ENCODE data around the gene NOL6. TPM values are rescaled to one million over a fixed set of nuclear protein-coding genes. Genes with fewer than 3 reads are reported as not detected.

NOL6 gene
- total and polyA plus RNA-seq, 10 of the 15 experiments (the other 5 are each of a cell fraction or from before 2014, with no cell fraction given): 8.3 to 53.2 (median 33.1) TPM

DNA sequence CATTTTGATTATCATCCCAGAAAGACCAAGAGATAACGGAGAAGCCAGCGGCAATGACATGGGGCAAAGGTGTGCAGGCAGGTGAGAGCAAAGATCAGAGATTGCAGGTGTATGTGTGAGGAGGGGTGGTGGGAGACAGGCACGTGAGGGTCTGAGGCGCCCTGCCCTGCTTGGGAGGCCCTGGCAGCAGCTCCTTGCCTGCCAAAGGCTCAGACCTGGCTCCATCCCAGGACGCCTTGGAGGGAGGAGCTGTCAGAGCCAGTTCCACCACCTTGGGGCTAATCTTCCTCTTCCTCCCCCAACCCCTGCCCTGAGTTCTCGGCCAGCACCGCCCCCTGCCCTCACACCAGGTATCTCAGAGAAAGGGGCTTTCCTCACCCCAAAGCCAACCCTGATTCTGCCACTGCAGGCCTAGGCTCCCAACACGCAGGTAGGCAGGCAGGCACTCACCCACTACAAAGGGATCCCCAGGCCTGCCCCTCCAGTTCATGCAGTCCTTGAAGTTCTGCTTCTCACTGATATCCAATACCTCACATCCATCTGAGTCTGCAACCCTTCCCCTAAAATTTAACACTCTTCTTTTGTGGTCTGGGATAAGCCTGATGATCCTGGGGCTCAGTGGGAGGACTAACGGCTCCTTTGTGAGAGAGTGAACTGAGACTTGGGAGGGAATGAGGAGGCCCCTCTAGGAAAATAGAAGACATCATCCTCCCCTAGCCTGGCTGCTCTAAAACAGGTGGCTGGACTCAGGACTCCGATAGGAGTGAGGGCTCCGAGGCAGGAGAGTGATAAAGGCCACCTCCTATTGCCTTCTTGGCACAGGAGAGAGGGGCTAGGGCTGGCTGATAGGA lies 28.1 kb downstream of the NOL6 start:
- DNase-seq (ENCODE audit: low read depth, low spot score): no peak
- no TSS peak for BruUV-seq (replicated peaks)
- H3K27me3 ChIP-seq (replicated peaks in 1 of 2; ENCODE audit: control insufficient read depth in 2 of 2, insufficient read depth in 2 of 2, low read length in 1 of 2): 0 out of 4 replicates have a peak, but pooled peaks cover 0 to 1% of the 10 kb centered on the region in 2 experiments
- ChIA-PET CTCF (interaction anchor here (0.9 to 6.0 kb wide), 3 partner anchors 31 to 71 kb away, joined by 3 to 28 read pairs (median 7); partner anchors contain the start of gene AQP7), SMC1A (ENCODE audit: uncharacterized antibody, unreplicated experiment) (no interaction called here), POLR2A (no interaction called here), RAD21 (ENCODE audit: unreplicated experiment) (no interaction called here)
- H3K27ac ChIP-seq (ENCODE audit: control insufficient read depth, insufficient read depth): no peak overlapping the region
- no peak for FAIRE-seq
- WGBS (ENCODE audit: insufficient coverage, insufficient replicate concordance, low lambda C conversion rate, missing lambda C conversion rate): 82% methylated on average over 11 of the region's 11 CpGs
- in situ Hi-C loops (cut with MboI) (no loop called here), intact Hi-C loops (cut with micrococcal nuclease; ENCODE audit: unreplicated experiment) (no loop called here)
- no peak overlapping the region for H3K4me3 ChIP-seq
- no peak overlapping the region; the same call in 1 of the 2 replicates for H3K4me2 ChIP-seq (ENCODE audit: control insufficient read depth, insufficient read depth)
- no peaks in the 10 kb centered on the region for H3K9me3 ChIP-seq (replicated peaks; ENCODE audit: control insufficient read depth, insufficient read depth, low read length)
- H3K79me2 ChIP-seq (ENCODE audit: control insufficient read depth, insufficient read depth, low read length): no peaks in the 10 kb centered on the region
- ATAC-seq: no peak
- H3K4me1 ChIP-seq (ENCODE audit: control insufficient read depth, insufficient read depth, low read length): peaks cover 31% of the 10 kb centered on the region
- H3K9ac ChIP-seq (ENCODE audit: control insufficient read depth, insufficient read depth, low read length): no peak overlapping the region
- H2AFZ ChIP-seq (ENCODE audit: control insufficient read depth, low read depth, low read length): no peak overlapping the region
- no peaks in the 10 kb centered on the region for H3K36me3 ChIP-seq (ENCODE audit: control insufficient read depth in 2 of 2, insufficient read depth in 2 of 2, low read length in 1 of 2)
- no peaks in the 10 kb centered on the region for H4K20me1 ChIP-seq (ENCODE audit: control insufficient read depth, insufficient read depth)
- TF ChIP-seq MEF2A (IDR thresholded peaks at IDR 0.05; ENCODE audit: insufficient read depth, low read depth, low read length) (no peak), EED (IDR thresholded peaks at IDR 0.05; ENCODE audit: low read depth) (no peak), IRF5 (IDR thresholded peaks at IDR 0.05; ENCODE audit: borderline replicate concordance) (no peak), PAX8 (IDR thresholded peaks at IDR 0.05) (no peak), SMAD1 (IDR thresholded peaks at IDR 0.05; ENCODE audit: low read depth, partially characterized antibody) (no peak), TAF1 (IDR thresholded peaks at IDR 0.05; ENCODE audit: borderline replicate concordance, low read depth, low read length) (no peak), PRDM15 (CRISPR knock-in tag; IDR thresholded peaks at IDR 0.05) (no peak), IKZF1 (conservative IDR thresholded peaks at IDR 0.05) (no peak), ZZZ3 (IDR thresholded peaks at IDR 0.05; ENCODE audit: control insufficient read depth, insufficient read length, low read depth) (no peak), HDGF (IDR thresholded peaks at IDR 0.05) (no peak), E2F4 (IDR thresholded peaks at IDR 0.05; ENCODE audit: low read depth, low read length) (no peak), NFIC (IDR thresholded peaks at IDR 0.05; ENCODE audit: low read depth, low read length) (no peak), FOXK2 (IDR thresholded peaks at IDR 0.05) (no peak), RAD21 (IDR thresholded peaks at IDR 0.05; ENCODE audit: insufficient read depth, low read depth, low read length) (no peak)
- TF ChIP-seq, protein P1, sequence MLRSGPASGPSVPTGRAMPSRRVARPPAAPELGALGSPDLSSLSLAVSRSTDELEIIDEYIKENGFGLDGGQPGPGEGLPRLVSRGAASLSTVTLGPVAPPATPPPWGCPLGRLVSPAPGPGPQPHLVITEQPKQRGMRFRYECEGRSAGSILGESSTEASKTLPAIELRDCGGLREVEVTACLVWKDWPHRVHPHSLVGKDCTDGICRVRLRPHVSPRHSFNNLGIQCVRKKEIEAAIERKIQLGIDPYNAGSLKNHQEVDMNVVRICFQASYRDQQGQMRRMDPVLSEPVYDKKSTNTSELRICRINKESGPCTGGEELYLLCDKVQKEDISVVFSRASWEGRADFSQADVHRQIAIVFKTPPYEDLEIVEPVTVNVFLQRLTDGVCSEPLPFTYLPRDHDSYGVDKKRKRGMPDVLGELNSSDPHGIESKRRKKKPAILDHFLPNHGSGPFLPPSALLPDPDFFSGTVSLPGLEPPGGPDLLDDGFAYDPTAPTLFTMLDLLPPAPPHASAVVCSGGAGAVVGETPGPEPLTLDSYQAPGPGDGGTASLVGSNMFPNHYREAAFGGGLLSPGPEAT (IDR thresholded peaks at IDR 0.05; ENCODE audit: low read depth): no peak
- TF ChIP-seq, protein P2, sequence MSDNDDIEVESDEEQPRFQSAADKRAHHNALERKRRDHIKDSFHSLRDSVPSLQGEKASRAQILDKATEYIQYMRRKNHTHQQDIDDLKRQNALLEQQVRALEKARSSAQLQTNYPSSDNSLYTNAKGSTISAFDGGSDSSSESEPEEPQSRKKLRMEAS (IDR thresholded peaks at IDR 0.05; ENCODE audit: low read depth, low read length): no peak

Measured in GM12878 (cell line).